NCI-H345 treated with DMSO at 0.1 percent for 48 hours (cell line): ENCODE data around the gene MUS81.

Experiments used
- DNase-seq: peaks from one replicate; lab custom pipeline; 2025; ENCODE audit not compliant: unreplicated experiment; lab: John Stamatoyannopoulos, UW

Gene MUS81

GRCh38 chr11:65859095-65859811, 980 bp upstream of the MUS81 start:
- DNase-seq: peak; percentile 96

GRCh38 chr11:65859812-65860277, 388 bp upstream of the MUS81 start:
- peak; percentile 70 for DNase-seq

- no peak for DNase-seq
These were observed 902 bp downstream of the MUS81 start for GRCh38 chr11:65861165-65861505.

- DNase-seq: no peak
These were observed 1.4 kb downstream of the MUS81 start for GRCh38 chr11:65861533-65862183.

- no peak for DNase-seq
These were observed 2.0 kb downstream of the MUS81 start for GRCh38 chr11:65862191-65862735.

GRCh38 chr11:65862941-65863888, 3.0 kb downstream of the MUS81 start:
- DNase-seq: no peak

GRCh38 chr11:65863889-65864705, 3.9 kb downstream of the MUS81 start:
- DNase-seq: no peak

GRCh38 chr11:65864706-65865471, 4.7 kb downstream of the MUS81 start:
- no peak for DNase-seq

GRCh38 chr11:65865550-65866172, 5.4 kb downstream of the MUS81 start:
- DNase-seq: no peak

- DNase-seq: no peak
These were observed 6.5 kb downstream of the MUS81 start for GRCh38 chr11:65866509-65867283.

- no peak for DNase-seq
These were observed 7.2 kb downstream of the MUS81 start for GRCh38 chr11:65867284-65868071.

GRCh38 chr11:65868076-65868667, 7.9 kb downstream of the MUS81 start:
- peak; percentile 7 for DNase-seq

GRCh38 chr11:65868907-65869306, 8.7 kb downstream of the MUS81 start:
- no peak for DNase-seq

GRCh38 chr11:65869643-65870306, 9.5 kb downstream of the MUS81 start:
- DNase-seq: no peak

- DNase-seq: no peak
These were observed 10.1 kb downstream of the MUS81 start for GRCh38 chr11:65870307-65870658.

GRCh38 chr11:65870706-65871681, 10.8 kb downstream of the MUS81 start:
- peak; percentile 14 for DNase-seq
